GM12878 (cell line): ENCODE data around the gene ADGRA3. TPM values are rescaled to one million over a fixed set of nuclear protein-coding genes. Genes with fewer than 3 reads are reported as not detected.

Experiments
- ATAC-seq: fragments of 200-7000 bp; cut with Tn5 transposase; 3 replicates; pipeline ENCODE4 v1.9.1; 2020; ENCODE audit warnings: mild to moderate bottlenecking, moderate library complexity
- BruUV-seq: library from RNA; stranded (reverse); fragments of 400-500 nt; replicated peaks from 2 replicates; lab custom pipeline; 2021; lab: Mats Ljungman, UMichigan
- CTCF ChIA-PET: fragments of 300-600 bp; sonication (Branson Sonifier 250); formaldehyde crosslinking; extraction: SDS; loops from one replicate; lab custom pipeline; 2021; ENCODE audit warnings: inconsistent platforms; lab: Yijun Ruan, JAX
- POLR2A ChIA-PET: fragments of 350-600 bp; formaldehyde crosslinking; extraction: SDS; loops from one replicate; lab custom pipeline; 2021; ENCODE audit warnings: inconsistent platforms; lab: Charles Lee
- RAD21 ChIA-PET: fragments of 300-600 bp; sonication (Branson Sonifier 250); formaldehyde crosslinking; loops from one replicate; lab custom pipeline; 2023; ENCODE audit warnings: antibody characterized with exemption; ENCODE audit not compliant: unreplicated experiment; lab: Charles Lee
- SMC1A ChIA-PET: fragments of 300-600 bp; sonication (Branson Sonifier 250); formaldehyde crosslinking; loops from one replicate; lab custom pipeline; 2023; ENCODE audit not compliant: unreplicated experiment, uncharacterized antibody; lab: Charles Lee
- DNase-seq: peaks from one replicate; pipeline ENCODE4 v3.0.0-alpha.2; 2011; ENCODE audit warnings: low read depth, low spot score
- FAIRE-seq: peaks from 3 replicates; lab custom pipeline; 2011; peaks lifted over from hg19 to GRCh38; lab: Jason Lieb, UNC
- H2AFZ ChIP-seq: 2 replicates; pipeline ENCODE4 v1.6.0; 2011; ENCODE audit warnings: low read depth, low read length, control low read depth; ENCODE audit not compliant: control insufficient read depth
- H3K27ac ChIP-seq: 2 replicates; pipeline ENCODE4 v1.5.1; 2011; ENCODE audit warnings: control low read depth; ENCODE audit not compliant: control insufficient read depth, insufficient read depth
- H3K27me3 ChIP-seq, 2 experiments: replicated peaks in 1 of 2; 2 replicates each; pipeline versions ENCODE4 v1.6.0 to v1.6.1; 2011; ENCODE audit warnings: low read length in 1 of 2; ENCODE audit not compliant: control insufficient read depth in 2 of 2, insufficient read depth in 2 of 2
- H3K36me3 ChIP-seq, 2 experiments: 2 replicates each; pipeline ENCODE4 v1.5.1; 2011; ENCODE audit warnings: low read length in 1 of 2; ENCODE audit not compliant: control insufficient read depth in 2 of 2, insufficient read depth in 2 of 2
- H3K4me1 ChIP-seq: 2 replicates; pipeline ENCODE4 v1.6.1; 2011; ENCODE audit warnings: mild to moderate bottlenecking, low read length, moderate library complexity, mixed read lengths; ENCODE audit not compliant: control insufficient read depth, insufficient read depth
- H3K4me2 ChIP-seq: 2 replicates; pipeline ENCODE4 v1.6.0; 2011; ENCODE audit warnings: control low read depth; ENCODE audit not compliant: control insufficient read depth, insufficient read depth
- H3K4me3 ChIP-seq: fragments of 200-600 bp; sonication (generic); 2 replicates; pipeline ENCODE4 v1.5.1; 2016
- H3K79me2 ChIP-seq: 2 replicates; pipeline ENCODE4 v1.6.0; 2011; ENCODE audit warnings: low read length; ENCODE audit not compliant: control insufficient read depth, insufficient read depth
- H3K9ac ChIP-seq: 2 replicates; pipeline ENCODE4 v1.8.0; 2011; ENCODE audit warnings: low read length, control low read depth, mixed read lengths; ENCODE audit not compliant: control insufficient read depth, insufficient read depth
- H3K9me3 ChIP-seq: replicated peaks from 3 replicates; pipeline ENCODE4 v1.5.1; 2011; ENCODE audit warnings: mild to moderate bottlenecking, low read length; ENCODE audit not compliant: control insufficient read depth, insufficient read depth
- H4K20me1 ChIP-seq: 2 replicates; pipeline ENCODE4 v1.6.0; 2011; ENCODE audit not compliant: control insufficient read depth, insufficient read depth
- ATF7 ChIP-seq: fragments of 450-650 bp; IDR thresholded peaks from 2 replicates; pipeline ENCODE4 v1.6.1; 2016; ENCODE audit warnings: low read depth, mild to moderate bottlenecking
- CUX1 ChIP-seq: IDR thresholded peaks from 2 replicates; pipeline ENCODE4 v1.6.1; 2012; ENCODE audit warnings: improper control_type of control experiment, low read depth, low read length; ENCODE audit not compliant: insufficient replicate concordance
- NR2F1 ChIP-seq: fragments of 450-650 bp; conservative IDR thresholded peaks from 2 replicates; pipeline ENCODE4 v1.6.1; 2017; ENCODE audit warnings: mild to moderate bottlenecking
- PML ChIP-seq: IDR thresholded peaks from 2 replicates; pipeline ENCODE4 v1.6.1; 2012; ENCODE audit warnings: low read length, inconsistent platforms
- SMAD1 ChIP-seq: fragments of 450-650 bp; IDR thresholded peaks from 2 replicates; pipeline ENCODE4 v1.6.1; 2018; ENCODE audit warnings: mild to moderate bottlenecking, low read depth; ENCODE audit not compliant: partially characterized antibody
- ZNF24 ChIP-seq: fragments of 450-650 bp; IDR thresholded peaks from 2 replicates; pipeline ENCODE4 v1.6.1; 2017; ENCODE audit warnings: antibody characterized with exemption, mild to moderate bottlenecking
- WGBS: methylation state at CpG from one replicate; pipeline ENCODE4 v1.1.6; 2016; ENCODE audit warnings: low lambda C conversion rate; ENCODE audit not compliant: insufficient replicate concordance, insufficient coverage; ENCODE audit errors: missing lambda C conversion rate; 5-methylcytosine and 5-hydroxymethylcytosine counted together
- in situ Hi-C: fragments of 300-500 bp; cut with MboI; formaldehyde crosslinking; loops from 9 replicates; pipeline ENCODE4 v1.14.3; 2018; ENCODE audit warnings: mixed read lengths
- intact Hi-C: fragments of 100-400 bp; cut with micrococcal nuclease; formaldehyde crosslinking; loops from one replicate; pipeline ENCODE4 v1.14.2; 2022; ENCODE audit not compliant: unreplicated experiment
- polyA plus RNA-seq, 11 experiments: library from polyadenylated mRNA; depleted of rRNA in 4 of 11; unstranded in 6 of 11; stranded (reverse) in 5 of 11; fragments of >200 nt; fragmentation: Nextera tagmentation in 4 of 11; fragmentation: Illumina TruSeq in 1 of 11; extraction: Ambion mirVana in 4 of 11; extraction: Trizol in 1 of 11; gene quantifications; 1 replicate in 1 of 11; 2 replicates in 10 of 11; pipeline versions ENCODE4 v1.2.1 to v1.2.3, GENCODE V29; 2011 to 2016; ENCODE audit warnings: inconsistent platforms in 2 of 11, missing spikeins in 2 of 11, low read depth in 1 of 11
- total RNA-seq, 4 experiments: library from RNA; depleted of rRNA in 3 of 4; stranded (reverse); fragments of >200 nt in 3 of 4; fragmentation: Illumina TruSeq in 1 of 4; extraction: Trizol in 1 of 4; gene quantifications; 2 replicates each; pipeline versions ENCODE4 v1.2.1 to v1.2.3, GENCODE V29; 2013 to 2021
- TF ChIP-seq, protein P1 (sequence below): IDR thresholded peaks from 2 replicates; pipeline ENCODE4 v1.6.1; 2012; ENCODE audit warnings: low read depth, low read length, improper control_type of control experiment

The ADGRA3 gene
- total and polyA plus RNA-seq, 10 of the 15 experiments (the other 5 are each of a cell fraction or from before 2014, with no cell fraction given) = 0.24 to 66.2 (median 2.5) TPM

- TF ChIP-seq CUX1 = no peak
Observed at GRCh38 chr4:22428441-22428840, 87.4 kb downstream of the ADGRA3 start (continued).

- FAIRE-seq (no peak), DNase-seq (no peak), ATAC-seq (peak; percentile 55; the same call in 2 of the 3 replicates)
- BruUV-seq = no TSS peak
- no peaks in the 10 kb centered on the region for H4K20me1 ChIP-seq
- peaks cover 0 to 2% of the 10 kb centered on the region in 2 experiments; a peak in 1 of 4 replicates for H3K36me3 ChIP-seq
- CTCF ChIA-PET = interaction anchor here (1.0 to 1.2 kb wide), 2 partner anchors 10 to 18 kb away, joined by 3 to 5 read pairs; no protein-coding TSS in a partner anchor
- no peaks in the 10 kb centered on the region for H3K4me1 ChIP-seq
- in situ Hi-C loops (no loop called here), intact Hi-C loops (no loop called here)
- POLR2A ChIA-PET = no interaction called here
- H3K4me3 ChIP-seq = no peak overlapping the region
- H3K9ac ChIP-seq = no peak overlapping the region
- no peak overlapping the region for H2AFZ ChIP-seq
- RAD21 ChIA-PET = interaction anchor here (1.0 to 1.6 kb wide), 5 partner anchors 16 to 180 kb away, joined by 3 to 6 read pairs (median 4); no protein-coding TSS in a partner anchor
- no peaks in the 10 kb centered on the region for H3K79me2 ChIP-seq
- 23% methylated on average over 3 of the region's 3 CpGs for WGBS
- H3K9me3 ChIP-seq = no peaks in the 10 kb centered on the region
- H3K27ac ChIP-seq = no peak overlapping the region
- H3K27me3 ChIP-seq = no peaks in the 10 kb centered on the region
- SMC1A ChIA-PET = interaction anchor here (0.6 to 4.2 kb wide), 12 partner anchors 14 to 264 kb away, joined by 3 to 32 read pairs (median 4); no protein-coding TSS in a partner anchor
- no peak overlapping the region for H3K4me2 ChIP-seq
- no peak for TF ChIP-seq ZNF24
- TF ChIP-seq PML = no peak
- no peak for TF ChIP-seq ATF7
- no peak for TF ChIP-seq SMAD1
- TF ChIP-seq NR2F1 = peak; percentile 30; the same call in 1 of the 2 replicates
- no peak for TF ChIP-seq CUX1
- TF ChIP-seq, protein P1, sequence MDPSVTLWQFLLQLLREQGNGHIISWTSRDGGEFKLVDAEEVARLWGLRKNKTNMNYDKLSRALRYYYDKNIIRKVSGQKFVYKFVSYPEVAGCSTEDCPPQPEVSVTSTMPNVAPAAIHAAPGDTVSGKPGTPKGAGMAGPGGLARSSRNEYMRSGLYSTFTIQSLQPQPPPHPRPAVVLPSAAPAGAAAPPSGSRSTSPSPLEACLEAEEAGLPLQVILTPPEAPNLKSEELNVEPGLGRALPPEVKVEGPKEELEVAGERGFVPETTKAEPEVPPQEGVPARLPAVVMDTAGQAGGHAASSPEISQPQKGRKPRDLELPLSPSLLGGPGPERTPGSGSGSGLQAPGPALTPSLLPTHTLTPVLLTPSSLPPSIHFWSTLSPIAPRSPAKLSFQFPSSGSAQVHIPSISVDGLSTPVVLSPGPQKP = no peak
Observed at GRCh38 chr4:22427675-22428074, 88.2 kb downstream of the ADGRA3 start.
